ENCODE results near the gene BTBD7.
A peak's percentile ranks its signal among the peaks of the same experiment; 100 is the strongest.
"Not testable (repeated sequence)": the region's sequence is repeated elsewhere in the genome, so short reads cannot be mapped to it uniquely, and the experiment has no call there.

BTBD7 gene

GRCh38 chr14:93240678-93241000, 92.2 kb downstream of the BTBD7 start:
- Histone ChIP-seq H3K27ac (ENCODE audit: low read length) (no peak overlapping the region), H3K27me3 (ENCODE audit: control insufficient read depth in 1 of 2, insufficient read depth in 2 of 2, low read length in 2 of 2) (no peaks in the 10 kb centered on the region), H3K36me3 (ENCODE audit: control insufficient read depth in 2 of 2, insufficient read depth in 2 of 2, low read length in 2 of 2) (peaks cover 20 to 32% of the 10 kb centered on the region in 2 donors)

GRCh38 chr14:93239869-93240677, 92.8 kb downstream of the BTBD7 start:
- peaks cover 15 to 26% of the 10 kb centered on the region in 2 donors for H3K36me3 ChIP-seq (ENCODE audit: control insufficient read depth in 2 of 2, insufficient read depth in 2 of 2, low read length in 2 of 2)

More at GRCh38 chr14:93240678-93241000, 92.2 kb downstream of the BTBD7 start:
- Histone ChIP-seq H3K9me3 (ENCODE audit: control insufficient read depth in 2 of 2, low read length in 2 of 2) (no peaks in the 10 kb centered on the region), H3K4me1 (ENCODE audit: control insufficient read depth, insufficient read depth, low read length) (no peaks in the 10 kb centered on the region), H3K9ac (ENCODE audit: low read length in 2 of 2) (no peak overlapping the region), H3K4me3 (ENCODE audit: low read length in 2 of 2) (no peak overlapping the region)

GRCh38 chr14:93234798-93235197, 98.0 kb downstream of the BTBD7 start:
- H3K4me1 ChIP-seq (ENCODE audit: control insufficient read depth, insufficient read depth, low read length) = peaks cover 14% of the 10 kb centered on the region
- no peak overlapping the region for H3K9ac ChIP-seq (ENCODE audit: low read length in 2 of 2)
- peaks cover 0 to 2% of the 10 kb centered on the region in 2 donors for H3K27me3 ChIP-seq (ENCODE audit: control insufficient read depth in 1 of 2, insufficient read depth in 2 of 2, low read length in 2 of 2)
- no peak overlapping the region for H3K27ac ChIP-seq (ENCODE audit: low read length)
- H3K36me3 ChIP-seq (ENCODE audit: control insufficient read depth in 2 of 2, insufficient read depth in 2 of 2, low read length in 2 of 2) = peaks cover 0 to 2% of the 10 kb centered on the region in 2 donors
- no peak overlapping the region for H3K4me3 ChIP-seq (ENCODE audit: low read length in 2 of 2)
- H3K9me3 ChIP-seq (ENCODE audit: control insufficient read depth in 2 of 2, low read length in 2 of 2) = no peaks in the 10 kb centered on the region

More at GRCh38 chr14:93239869-93240677, 92.8 kb downstream of the BTBD7 start:
- Histone ChIP-seq H3K27ac (ENCODE audit: low read length) (no peak overlapping the region), H3K4me3 (ENCODE audit: low read length in 2 of 2) (no peak overlapping the region), H3K4me1 (ENCODE audit: control insufficient read depth, insufficient read depth, low read length) (no peaks in the 10 kb centered on the region), H3K27me3 (ENCODE audit: control insufficient read depth in 1 of 2, insufficient read depth in 2 of 2, low read length in 2 of 2) (no peaks in the 10 kb centered on the region), H3K9me3 (ENCODE audit: control insufficient read depth in 2 of 2, low read length in 2 of 2) (no peaks in the 10 kb centered on the region), H3K9ac (ENCODE audit: low read length in 2 of 2) (no peak overlapping the region)

DNA sequence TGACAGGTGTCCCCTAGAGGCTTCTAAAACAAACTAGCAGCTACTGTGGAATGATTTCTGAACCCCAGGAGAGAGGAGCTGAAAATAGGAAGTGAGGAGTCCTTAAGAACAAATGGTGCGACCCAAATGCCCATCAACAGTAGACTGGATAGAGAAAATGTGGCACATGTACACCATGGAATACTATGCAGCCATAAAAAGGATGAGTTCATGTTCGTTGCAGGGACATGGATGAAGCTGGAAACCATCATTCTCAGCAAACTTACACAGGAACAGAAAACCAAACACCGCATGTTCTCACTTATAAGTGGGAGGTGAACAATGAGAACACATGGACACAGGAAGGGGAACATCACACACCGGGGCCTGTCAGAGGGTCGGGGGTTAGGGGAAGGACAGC, 99.8 kb downstream of the BTBD7 start:
- not testable (repeated sequence) for H3K4me3 ChIP-seq (ENCODE audit: low read length in 2 of 2); H3K36me3 ChIP-seq (ENCODE audit: control insufficient read depth in 2 of 2, insufficient read depth in 2 of 2, low read length in 2 of 2); H3K27me3 ChIP-seq (ENCODE audit: control insufficient read depth in 1 of 2, insufficient read depth in 2 of 2, low read length in 2 of 2); H3K9me3 ChIP-seq (ENCODE audit: control insufficient read depth in 2 of 2, low read length in 2 of 2); H3K27ac ChIP-seq (ENCODE audit: low read length); H3K9ac ChIP-seq (ENCODE audit: low read length in 2 of 2)
- H3K4me1 ChIP-seq (ENCODE audit: control insufficient read depth, insufficient read depth, low read length) = peaks cover 14% of the 10 kb centered on the region

DNA sequence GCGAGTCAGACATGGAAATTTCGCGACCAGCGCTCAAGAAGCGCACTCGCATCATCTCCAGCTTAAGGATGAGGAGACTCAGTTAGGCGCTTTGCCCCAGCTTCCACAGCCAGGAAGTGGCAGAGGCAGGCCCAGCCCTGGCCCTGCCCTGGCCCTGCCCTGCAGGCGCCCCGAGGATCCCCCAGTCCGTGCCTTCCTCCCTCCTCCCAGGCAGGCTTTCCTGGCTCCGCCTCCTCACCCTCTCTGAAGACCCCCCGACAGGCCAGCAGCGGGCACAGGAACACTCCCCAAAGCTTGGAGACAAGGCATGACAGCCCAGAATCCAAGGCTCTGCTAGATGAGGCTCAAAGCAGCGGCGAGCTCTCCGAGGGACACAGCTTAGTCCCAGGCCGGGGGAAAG, 100.7 kb downstream of the BTBD7 start:
- peaks cover 0 to 2% of the 10 kb centered on the region in 2 donors for H3K27me3 ChIP-seq (ENCODE audit: control insufficient read depth in 1 of 2, insufficient read depth in 2 of 2, low read length in 2 of 2)
- H3K4me1 ChIP-seq (ENCODE audit: control insufficient read depth, insufficient read depth, low read length) = peaks cover 14% of the 10 kb centered on the region
- H3K4me3 ChIP-seq (ENCODE audit: low read length in 2 of 2) = peak overlapping the region; percentile 79
- no peak overlapping the region for H3K9ac ChIP-seq (ENCODE audit: low read length in 2 of 2)
- H3K27ac ChIP-seq (ENCODE audit: low read length) = no peak overlapping the region
- H3K36me3 ChIP-seq (ENCODE audit: control insufficient read depth in 2 of 2, insufficient read depth in 2 of 2, low read length in 2 of 2) = peaks cover 11 to 14% of the 10 kb centered on the region in 2 donors
- H3K9me3 ChIP-seq (ENCODE audit: control insufficient read depth in 2 of 2, low read length in 2 of 2) = no peaks in the 10 kb centered on the region

GRCh38 chr14:93231129-93231979, 101.5 kb downstream of the BTBD7 start:
- Histone ChIP-seq H3K27me3 (ENCODE audit: control insufficient read depth in 1 of 2, insufficient read depth in 2 of 2, low read length in 2 of 2) (peaks cover 0 to 2% of the 10 kb centered on the region in 2 donors), H3K4me3 (ENCODE audit: low read length in 2 of 2) (peak overlapping the region; percentile 79), H3K36me3 (ENCODE audit: control insufficient read depth in 2 of 2, insufficient read depth in 2 of 2, low read length in 2 of 2) (peaks cover 15 to 18% of the 10 kb centered on the region in 2 donors), H3K9ac (ENCODE audit: low read length in 2 of 2) (peak overlapping the region; percentile 54 to 68), H3K4me1 (ENCODE audit: control insufficient read depth, insufficient read depth, low read length) (peaks cover 14% of the 10 kb centered on the region), H3K27ac (ENCODE audit: low read length) (no peak overlapping the region), H3K9me3 (ENCODE audit: control insufficient read depth in 2 of 2, low read length in 2 of 2) (no peaks in the 10 kb centered on the region)

- Histone ChIP-seq H3K27ac (ENCODE audit: low read length) (no peak overlapping the region), H3K36me3 (ENCODE audit: control insufficient read depth in 2 of 2, insufficient read depth in 2 of 2, low read length in 2 of 2) (peaks cover 15 to 26% of the 10 kb centered on the region in 2 donors), H3K9me3 (ENCODE audit: control insufficient read depth in 2 of 2, low read length in 2 of 2) (no peaks in the 10 kb centered on the region), H3K9ac (ENCODE audit: low read length in 2 of 2) (no peak overlapping the region), H3K4me1 (ENCODE audit: control insufficient read depth, insufficient read depth, low read length) (peaks cover 14% of the 10 kb centered on the region), H3K4me3 (ENCODE audit: low read length in 2 of 2) (peak overlapping the region in 1 of 2 donors; percentile 79), H3K27me3 (ENCODE audit: control insufficient read depth in 1 of 2, insufficient read depth in 2 of 2, low read length in 2 of 2) (peaks cover 0 to 2% of the 10 kb centered on the region in 2 donors)
These were observed 102.3 kb downstream of the BTBD7 start for GRCh38 chr14:93230539-93230938.

DNA sequence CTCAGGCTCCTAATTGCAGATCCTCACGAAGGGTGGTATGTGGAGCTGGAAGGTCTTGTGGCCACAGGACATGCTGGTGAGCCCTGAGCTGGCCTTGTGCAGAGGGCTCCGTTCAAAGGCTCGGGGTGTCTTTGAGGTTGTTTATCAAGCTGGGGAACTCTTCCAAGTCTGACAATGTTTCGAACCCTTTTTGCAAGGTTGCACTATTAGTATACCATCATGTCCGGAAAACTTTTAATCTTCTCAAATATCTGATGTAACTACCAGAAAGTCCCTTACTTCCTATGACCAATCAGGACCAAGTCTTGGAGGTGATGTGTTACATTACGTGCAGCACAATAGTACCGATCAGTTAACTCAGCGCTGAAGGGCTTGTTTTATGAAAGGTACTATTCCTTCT, 104.3 kb downstream of the BTBD7 start:
- H3K27ac ChIP-seq (ENCODE audit: low read length) = no peak overlapping the region
- H3K4me3 ChIP-seq (ENCODE audit: low read length in 2 of 2) = no peak overlapping the region
- H3K9ac ChIP-seq (ENCODE audit: low read length in 2 of 2) = no peak overlapping the region
- H3K9me3 ChIP-seq (ENCODE audit: control insufficient read depth in 2 of 2, low read length in 2 of 2) = no peaks in the 10 kb centered on the region
- H3K36me3 ChIP-seq (ENCODE audit: control insufficient read depth in 2 of 2, insufficient read depth in 2 of 2, low read length in 2 of 2) = peaks cover 24 to 29% of the 10 kb centered on the region in 2 donors
- H3K27me3 ChIP-seq (ENCODE audit: control insufficient read depth in 1 of 2, insufficient read depth in 2 of 2, low read length in 2 of 2) = peaks cover 0 to 2% of the 10 kb centered on the region in 2 donors
- H3K4me1 ChIP-seq (ENCODE audit: control insufficient read depth, insufficient read depth, low read length) = peaks cover 12% of the 10 kb centered on the region

DNA sequence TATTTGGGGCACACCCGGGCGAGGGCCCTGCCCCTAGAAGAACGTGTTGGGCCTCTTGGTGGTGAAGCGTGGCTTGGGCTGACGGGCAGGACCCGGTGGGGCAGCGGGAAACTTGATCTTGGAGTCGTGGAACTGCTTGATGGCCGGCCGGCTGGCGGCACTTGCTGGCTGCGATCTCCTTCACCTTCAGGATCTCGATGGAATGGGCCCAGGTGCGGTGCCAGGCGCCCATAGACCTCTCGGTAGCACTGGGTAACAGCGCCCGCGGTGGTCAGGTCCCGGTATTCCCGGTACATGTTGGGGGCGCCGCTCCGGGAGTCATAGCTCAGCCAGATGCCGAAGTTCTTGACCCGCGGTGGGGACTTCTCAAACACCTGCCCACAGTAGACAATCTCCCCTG, 109.3 kb downstream of the BTBD7 start:
- no peaks in the 10 kb centered on the region for H3K9me3 ChIP-seq (ENCODE audit: control insufficient read depth in 2 of 2, low read length in 2 of 2)
- H3K4me1 ChIP-seq (ENCODE audit: control insufficient read depth, insufficient read depth, low read length) = no peaks in the 10 kb centered on the region
- no peak overlapping the region for H3K9ac ChIP-seq (ENCODE audit: low read length in 2 of 2)
- no peaks in the 10 kb centered on the region for H3K27me3 ChIP-seq (ENCODE audit: control insufficient read depth in 1 of 2, insufficient read depth in 2 of 2, low read length in 2 of 2)
- H3K27ac ChIP-seq (ENCODE audit: low read length) = no peak overlapping the region
- no peak overlapping the region for H3K4me3 ChIP-seq (ENCODE audit: low read length in 2 of 2)
- peaks cover 32 to 34% of the 10 kb centered on the region in 2 donors for H3K36me3 ChIP-seq (ENCODE audit: control insufficient read depth in 2 of 2, insufficient read depth in 2 of 2, low read length in 2 of 2)

DNA sequence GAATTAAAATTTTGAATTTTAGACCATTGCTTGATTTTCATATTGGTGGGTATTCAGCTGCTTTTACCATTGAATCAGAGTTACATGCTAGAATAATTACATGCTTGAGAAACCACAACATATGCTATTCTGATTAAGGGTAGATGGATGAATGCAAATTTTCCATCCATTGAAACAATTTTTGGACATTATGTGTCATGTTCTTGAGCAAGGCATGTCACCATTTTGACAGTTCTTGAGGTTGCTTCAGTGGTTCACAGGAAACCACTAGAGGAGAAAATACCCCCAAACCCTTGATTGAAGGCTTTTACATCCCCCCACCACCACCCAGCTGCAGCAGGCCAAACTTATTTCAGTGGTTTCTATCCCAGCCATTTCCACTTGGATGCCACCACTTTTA, 112.3 kb downstream of the BTBD7 start:
- Histone ChIP-seq H3K4me1 (ENCODE audit: control insufficient read depth, insufficient read depth, low read length) (no peaks in the 10 kb centered on the region), H3K4me3 (ENCODE audit: low read length in 2 of 2) (no peak overlapping the region), H3K9ac (ENCODE audit: low read length in 2 of 2) (no peak overlapping the region), H3K27me3 (ENCODE audit: control insufficient read depth in 1 of 2, insufficient read depth in 2 of 2, low read length in 2 of 2) (no peaks in the 10 kb centered on the region), H3K36me3 (ENCODE audit: control insufficient read depth in 2 of 2, insufficient read depth in 2 of 2, low read length in 2 of 2) (peaks cover 25 to 30% of the 10 kb centered on the region in 2 donors), H3K27ac (ENCODE audit: low read length) (no peak overlapping the region), H3K9me3 (ENCODE audit: control insufficient read depth in 2 of 2, low read length in 2 of 2) (no peaks in the 10 kb centered on the region)
